ENCODE measurements around the gene BOK.
"Not testable (repeated sequence)": the region's sequence is repeated elsewhere in the genome, so short reads cannot be mapped to it uniquely, and the experiment has no call there.

Gene BOK

DNA sequence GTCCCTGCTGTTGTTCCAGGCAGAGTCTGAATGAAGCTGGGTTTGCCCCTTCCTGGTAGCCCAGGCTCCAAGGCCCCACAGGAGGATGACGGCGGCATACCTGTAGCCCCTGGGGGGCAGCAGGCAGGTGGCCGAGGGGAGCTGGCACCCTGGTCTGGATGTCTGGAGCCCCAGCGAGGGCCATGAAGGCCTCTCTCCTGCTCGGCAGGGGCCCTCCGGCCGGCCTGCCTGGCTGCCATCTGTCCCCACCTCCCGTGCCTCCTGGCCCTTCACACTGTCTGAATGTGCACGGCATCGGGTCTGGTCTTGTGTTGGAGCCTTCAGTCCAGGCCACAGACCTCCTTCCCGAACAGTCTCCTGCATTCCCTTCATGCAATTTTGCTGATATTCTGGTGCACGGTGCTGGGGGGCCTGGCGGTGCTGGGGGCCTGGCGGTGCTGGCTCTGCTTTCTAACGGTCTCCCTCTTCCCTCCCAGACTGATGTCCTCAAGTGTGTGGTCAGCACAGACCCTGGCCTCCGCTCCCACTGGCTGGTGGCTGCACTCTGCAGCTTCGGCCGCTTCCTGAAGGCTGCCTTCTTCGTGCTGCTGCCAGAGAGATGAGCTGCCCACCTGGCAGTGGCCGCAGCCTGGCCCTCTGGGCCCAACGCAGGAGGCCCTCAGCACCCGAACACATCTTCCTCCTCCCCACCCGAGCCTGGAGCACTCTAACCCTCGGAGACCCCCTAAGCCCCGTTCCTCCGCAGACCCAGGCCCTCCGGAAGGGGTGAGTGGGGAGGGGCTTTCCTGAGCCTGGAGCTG is 13.5 kb downstream of the BOK start:
- no peak for DNase-seq (ENCODE audit: low read depth in 3 of 3)

DNA sequence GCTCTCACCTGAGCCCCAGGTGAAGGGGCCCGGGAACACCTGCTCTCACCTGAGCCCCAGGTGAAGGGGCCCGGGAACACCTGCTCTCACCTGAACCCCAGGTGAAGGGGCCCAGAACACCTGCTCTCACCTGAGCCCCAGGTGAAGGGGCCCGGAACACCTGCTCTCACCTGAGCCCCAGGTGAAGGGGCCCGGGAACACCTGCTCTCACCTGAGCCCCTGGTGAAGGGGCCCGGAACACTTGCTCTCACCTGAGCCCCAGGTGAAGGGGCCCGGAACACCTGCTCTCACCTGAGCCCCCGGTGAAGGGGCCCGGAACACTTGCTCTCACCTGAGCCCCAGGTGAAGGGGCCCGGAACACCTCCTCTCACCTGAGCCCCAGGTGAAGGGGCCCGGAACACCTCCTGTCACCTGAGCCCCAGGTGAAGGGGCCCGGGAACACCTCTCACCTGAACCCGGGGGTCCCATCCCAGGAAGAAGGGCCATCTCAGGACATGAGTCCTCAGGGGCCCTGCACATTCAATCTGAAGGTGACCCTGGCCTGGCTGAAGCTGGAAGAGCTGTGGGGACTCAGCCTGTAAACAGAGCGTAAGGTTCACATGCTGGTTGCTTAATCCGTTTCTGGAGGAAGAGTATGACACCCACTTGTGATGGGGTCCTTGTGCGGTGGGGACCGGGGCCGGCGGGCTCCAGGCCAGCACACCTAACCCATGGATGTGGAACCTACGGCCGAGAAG is 14.5 kb downstream of the BOK start:
- not testable (repeated sequence) for DNase-seq (ENCODE audit: low read depth in 3 of 3)

DNA sequence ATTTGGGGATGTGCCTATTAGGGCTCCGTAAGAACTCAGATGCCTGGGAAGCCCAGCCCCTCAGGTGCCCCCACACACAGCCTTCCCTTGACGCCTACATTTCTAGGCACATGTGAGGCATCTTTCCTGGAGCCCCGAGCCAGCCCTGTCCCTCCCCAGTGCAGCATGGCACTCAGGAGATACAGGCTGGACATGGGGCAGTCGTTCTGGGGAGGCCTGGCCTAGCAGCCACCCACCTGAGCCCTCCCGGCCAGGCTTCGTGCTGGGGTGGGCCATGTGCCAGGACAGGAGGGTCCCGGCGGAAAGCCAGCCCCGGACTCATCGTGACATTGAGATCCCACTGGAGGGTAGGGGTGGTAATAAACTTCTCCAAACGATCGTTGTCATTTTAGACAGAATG is 15.2 kb downstream of the BOK start:
- DNase-seq (ENCODE audit: low read depth in 3 of 3) = no peak

DNA sequence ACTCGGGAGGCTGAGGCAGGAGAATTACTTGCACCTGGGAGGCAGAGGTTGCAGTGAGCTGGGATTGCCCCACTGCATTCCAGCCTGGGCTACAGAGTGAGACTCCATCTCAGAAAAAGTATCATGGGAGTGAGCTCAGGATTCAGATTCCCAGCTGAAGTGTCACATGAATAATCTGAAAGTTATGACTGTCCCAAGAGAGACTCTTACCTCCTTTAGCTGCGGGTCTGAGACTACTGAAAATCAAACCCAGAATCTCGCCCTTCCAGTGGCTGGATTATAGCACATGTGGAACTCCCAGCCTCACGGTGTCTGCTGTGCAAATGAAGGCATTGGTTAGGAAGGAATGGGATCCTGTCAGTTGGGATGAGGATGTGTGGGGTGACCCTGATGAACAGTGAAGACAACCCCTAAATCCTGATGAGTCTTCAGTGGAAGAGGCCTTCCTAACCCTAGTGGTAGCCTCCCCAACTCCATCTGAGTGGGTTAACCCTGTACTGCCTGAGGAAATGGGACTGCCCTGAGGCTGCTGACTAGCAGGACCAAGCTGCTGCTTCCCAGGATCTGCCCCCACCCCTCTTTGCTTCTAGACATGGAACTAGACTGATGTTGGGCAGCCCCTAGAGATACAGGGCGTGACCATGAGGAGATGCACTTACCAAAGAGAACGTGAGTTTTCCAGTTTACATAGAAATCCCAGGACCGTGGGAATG is 16.5 kb downstream of the BOK start:
- no peak for DNase-seq (ENCODE audit: low read depth in 3 of 3)

DNA sequence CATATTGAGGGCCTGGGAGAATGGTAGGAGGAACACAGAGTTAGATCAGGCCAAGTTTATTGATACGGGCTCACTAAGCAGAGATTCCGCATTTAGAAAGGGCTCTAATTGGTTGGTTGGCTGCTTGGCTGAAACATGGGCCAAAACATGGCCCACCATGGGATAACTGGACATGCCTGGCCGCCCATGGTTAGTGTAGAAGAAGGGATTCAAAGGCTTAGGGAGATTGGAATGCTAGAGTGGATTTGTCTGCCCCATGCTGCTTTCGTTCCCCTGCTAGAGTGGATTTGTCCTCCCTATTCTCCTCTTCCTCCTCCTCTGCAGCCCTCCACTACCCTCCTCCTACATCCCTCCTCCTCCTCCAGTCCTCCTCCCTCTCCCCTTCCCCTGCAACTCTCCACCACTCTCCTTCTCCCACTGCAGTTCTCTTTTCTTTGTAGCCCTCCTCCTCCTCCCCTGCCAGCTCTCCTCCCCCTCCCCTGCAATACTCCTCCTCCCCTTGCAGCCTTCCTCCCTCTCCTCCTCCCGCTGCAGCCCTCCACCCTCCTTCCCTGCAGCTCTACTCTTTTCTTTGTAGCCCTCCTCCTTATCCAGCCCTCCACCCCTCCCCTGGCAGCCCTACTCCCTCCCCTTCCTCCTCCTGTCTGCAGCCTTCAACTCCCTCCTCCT is 17.2 kb downstream of the BOK start:
- no peak for DNase-seq (ENCODE audit: low read depth in 3 of 3)

DNA sequence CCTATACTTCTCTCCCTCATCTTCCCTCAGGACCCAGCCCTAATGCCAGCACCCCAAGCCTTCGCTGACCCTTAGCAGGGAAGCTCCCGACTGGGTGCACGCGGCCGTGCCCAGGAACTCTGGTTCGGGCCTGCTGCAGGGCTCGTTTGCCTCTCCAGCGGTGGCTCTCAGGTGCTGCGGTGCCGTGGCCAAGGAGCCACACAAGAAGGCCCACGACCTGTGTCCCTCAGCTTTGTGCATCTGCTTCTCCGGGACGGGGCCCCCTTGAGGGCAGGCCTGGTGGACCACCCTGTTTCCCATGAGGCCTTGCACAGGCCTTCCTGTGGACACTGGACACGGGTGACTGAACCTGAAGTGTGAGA is 17.7 kb downstream of the BOK start:
- no peak for DNase-seq (ENCODE audit: low read depth in 3 of 3)

DNA sequence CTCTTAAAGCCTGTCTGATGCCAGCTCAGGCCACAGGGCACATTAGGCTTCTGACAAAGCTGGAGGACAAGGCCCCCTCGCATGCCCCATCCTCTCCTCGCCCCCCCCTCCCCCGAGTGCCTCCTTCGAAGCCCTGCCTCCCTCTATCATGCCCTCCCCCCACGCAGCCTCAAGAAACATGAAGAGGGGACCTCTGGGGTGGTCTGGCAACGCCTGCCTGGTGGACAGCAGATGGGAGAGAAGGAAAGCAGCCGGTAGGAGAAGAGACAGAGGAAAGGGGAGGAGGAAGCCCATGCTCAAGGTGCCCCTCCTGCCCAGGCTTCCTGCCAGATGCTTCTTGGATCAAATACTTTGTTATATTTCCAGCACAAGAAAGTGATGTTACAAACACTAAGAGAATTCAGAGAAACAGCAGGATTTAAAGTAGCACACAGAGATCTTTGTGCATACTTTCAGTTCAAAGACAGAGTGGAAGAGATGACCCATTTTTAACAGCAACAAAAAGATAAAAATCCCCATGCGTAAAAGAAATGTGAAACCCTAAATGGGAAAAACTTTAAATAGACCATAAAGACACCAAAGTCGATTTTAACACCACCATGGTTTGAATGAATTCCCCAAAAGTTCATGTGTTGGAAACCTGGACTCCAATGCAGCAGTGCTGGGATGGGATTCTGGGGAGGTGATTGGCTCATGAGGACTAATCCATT is 19.0 kb downstream of the BOK start:
- DNase-seq (ENCODE audit: low read depth in 3 of 3) = no peak

DNA sequence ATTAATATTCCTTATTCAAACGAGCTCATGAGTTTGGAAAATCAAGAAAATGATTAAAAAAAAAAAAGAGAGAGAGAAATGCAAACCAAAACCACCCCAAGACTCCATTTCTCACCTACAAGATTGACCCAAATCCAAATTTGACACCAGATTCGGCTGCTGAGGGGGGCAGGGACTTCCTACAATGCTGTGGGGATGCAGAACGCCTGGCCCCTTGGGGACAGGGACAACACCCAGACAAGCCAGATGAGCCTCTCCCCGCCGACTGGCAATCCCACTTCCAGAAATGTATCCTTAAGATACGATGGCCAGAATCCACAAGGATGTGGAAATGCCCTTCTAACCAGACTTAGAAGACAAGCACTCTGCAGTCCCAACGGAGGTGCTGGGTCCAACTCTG is 20.7 kb downstream of the BOK start:
- no peak for DNase-seq (ENCODE audit: low read depth in 3 of 3)

DNA sequence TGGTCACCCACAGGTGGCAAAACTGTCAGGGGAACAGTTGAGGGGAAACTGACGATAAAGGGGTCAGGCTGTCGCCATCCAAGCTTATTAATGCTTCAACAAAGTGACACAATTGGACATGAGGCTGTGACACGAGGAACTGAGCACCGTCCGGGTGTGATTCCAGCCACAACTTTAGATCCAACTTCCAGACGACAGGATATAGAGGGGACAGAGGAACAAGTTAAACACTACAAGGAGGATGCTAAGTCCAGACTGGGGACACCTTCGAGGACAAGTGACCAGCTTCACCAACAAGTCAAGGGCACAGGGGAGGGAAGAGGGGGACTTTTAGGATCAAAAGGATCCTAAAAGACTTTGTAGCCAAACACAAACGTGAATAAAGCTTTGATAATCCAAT is 23.8 kb downstream of the BOK start:
- no peak for DNase-seq (ENCODE audit: low read depth in 3 of 3)

DNA sequence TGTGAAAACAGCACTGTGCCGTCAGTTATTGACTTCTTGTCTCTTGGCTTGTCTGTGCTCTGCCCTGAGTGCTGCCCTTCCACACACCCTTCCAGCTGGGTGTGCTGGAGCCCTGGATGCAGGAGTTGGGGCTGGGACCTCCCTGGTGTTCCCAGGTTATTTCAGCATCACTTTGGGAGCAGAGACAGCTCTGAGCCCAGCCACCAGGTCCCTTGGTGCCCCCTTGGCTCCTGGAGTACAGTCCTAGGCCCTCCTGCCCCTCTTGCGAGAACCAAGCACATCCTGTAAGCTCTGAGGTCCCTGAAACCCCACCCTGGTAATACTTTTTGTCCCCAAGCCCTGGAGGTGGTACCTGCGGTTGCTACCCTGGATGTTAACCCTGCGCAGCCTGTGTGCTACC is 24.3 kb downstream of the BOK start:
- DNase-seq (ENCODE audit: low read depth in 3 of 3) = no peak

DNA sequence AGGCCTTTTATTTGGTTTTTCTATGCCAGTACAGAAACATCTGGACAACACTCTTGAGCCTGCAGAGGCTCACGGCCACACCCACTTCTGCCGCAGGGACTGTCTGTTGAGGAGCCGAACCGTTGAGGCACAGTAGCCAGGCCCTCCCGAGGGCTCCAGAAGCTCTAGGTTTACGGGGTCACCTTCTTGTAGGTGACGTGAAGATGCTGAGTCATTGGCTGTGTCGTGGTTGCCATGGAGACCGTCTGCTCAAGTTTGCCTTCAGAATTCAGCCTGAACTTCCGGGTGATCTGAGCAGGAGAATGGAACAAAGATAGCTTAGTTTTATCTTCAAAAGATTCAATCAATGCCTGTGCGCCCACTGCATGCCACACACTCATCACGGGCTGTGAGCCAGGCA is 25.9 kb downstream of the BOK start:
- no peak for DNase-seq (ENCODE audit: low read depth in 3 of 3)

DNA sequence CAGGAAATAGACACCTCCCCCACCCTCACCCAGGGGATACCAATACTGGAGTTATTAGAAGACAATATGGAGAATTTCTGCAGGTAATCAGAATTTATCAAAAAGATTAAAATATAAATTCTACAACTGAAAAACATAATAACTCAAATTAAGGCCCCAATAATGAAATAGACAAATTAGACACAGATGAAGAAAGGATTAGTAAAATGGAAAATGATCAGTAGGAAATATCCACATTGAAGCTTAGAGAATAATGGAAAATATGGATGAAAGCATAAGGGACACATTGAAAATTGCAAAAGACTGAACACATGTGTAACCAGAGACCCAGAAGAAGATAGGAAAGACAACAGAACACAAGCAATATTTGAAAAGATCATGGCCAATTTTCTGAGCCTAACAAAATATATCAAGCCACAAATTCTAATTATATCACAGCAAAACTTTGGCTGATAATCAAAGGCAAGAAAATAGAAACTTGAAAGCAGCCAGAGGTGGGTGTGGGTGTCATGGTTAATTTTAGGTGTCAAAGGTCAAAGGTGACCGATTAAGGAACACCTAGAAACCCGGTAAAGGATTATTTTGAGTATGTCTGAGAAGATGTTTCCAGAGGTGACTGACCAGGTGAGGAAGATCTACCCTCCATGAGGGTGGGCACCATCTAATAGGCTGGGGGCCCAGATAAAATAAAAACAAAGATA is 28.2 kb downstream of the BOK start:
- no peak for DNase-seq (ENCODE audit: low read depth in 3 of 3)

DNA sequence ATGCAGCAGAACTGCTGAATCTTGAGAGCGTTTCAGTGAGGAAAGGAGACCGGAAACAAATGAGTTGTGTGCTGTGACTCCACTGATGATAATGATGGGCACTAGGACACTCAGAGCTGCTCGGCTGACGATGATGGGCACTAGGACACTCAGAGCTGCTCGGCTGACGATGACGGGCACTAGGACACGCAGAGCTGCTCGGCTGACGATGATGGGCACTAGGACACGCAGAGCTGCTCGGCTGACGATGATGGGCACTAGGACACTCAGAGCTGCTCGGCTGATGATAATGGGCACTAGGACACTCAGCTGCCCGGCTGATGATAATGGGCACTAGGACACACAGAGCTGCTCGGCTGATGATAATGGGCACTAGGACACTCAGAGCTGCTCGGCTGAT is 31.3 kb downstream of the BOK start:
- not testable (repeated sequence) for DNase-seq (ENCODE audit: low read depth in 3 of 3)

DNA sequence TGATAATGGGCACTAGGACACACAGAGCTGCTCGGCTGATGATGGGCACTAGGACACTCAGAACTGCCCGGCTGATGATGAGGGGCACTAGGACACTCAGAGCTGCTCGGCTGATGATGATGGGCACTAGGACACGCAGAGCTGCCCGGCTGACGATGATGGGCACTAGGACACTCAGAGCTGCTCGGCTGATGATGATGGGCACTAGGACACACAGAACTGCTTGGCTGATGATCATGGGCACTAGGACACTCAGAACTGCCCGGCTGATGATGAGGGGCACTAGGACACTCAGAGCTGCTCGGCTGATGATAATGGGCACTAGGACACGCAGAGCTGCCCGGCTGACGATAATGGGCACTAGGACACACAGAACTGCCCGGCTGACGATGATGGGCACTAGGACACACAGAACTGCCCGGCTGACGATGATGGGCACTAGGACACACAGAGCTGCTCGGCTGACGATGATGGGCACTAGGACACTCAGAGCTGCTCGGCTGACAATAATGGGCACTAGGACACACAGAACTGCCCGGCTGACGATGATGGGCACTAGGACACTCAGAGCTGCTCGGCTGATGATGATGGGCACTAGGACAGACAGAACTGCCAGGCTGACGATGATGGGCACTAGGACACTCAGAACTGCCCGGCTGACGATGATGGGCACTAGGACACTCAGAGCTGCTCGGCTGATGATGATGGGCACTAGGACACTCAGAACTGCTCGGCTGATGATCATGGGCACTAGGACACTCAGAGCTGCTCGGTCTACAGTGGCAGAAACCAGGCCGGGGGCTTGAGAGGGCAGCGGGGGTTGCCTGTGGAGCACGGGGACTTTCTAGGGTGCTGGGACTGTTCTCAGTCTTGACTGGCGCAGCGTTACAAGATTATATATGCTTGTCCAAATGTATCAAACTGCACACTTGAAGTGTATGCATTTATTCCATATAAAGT is 32.2 kb downstream of the BOK start:
- not testable (repeated sequence) for DNase-seq (ENCODE audit: low read depth in 3 of 3)

DNA sequence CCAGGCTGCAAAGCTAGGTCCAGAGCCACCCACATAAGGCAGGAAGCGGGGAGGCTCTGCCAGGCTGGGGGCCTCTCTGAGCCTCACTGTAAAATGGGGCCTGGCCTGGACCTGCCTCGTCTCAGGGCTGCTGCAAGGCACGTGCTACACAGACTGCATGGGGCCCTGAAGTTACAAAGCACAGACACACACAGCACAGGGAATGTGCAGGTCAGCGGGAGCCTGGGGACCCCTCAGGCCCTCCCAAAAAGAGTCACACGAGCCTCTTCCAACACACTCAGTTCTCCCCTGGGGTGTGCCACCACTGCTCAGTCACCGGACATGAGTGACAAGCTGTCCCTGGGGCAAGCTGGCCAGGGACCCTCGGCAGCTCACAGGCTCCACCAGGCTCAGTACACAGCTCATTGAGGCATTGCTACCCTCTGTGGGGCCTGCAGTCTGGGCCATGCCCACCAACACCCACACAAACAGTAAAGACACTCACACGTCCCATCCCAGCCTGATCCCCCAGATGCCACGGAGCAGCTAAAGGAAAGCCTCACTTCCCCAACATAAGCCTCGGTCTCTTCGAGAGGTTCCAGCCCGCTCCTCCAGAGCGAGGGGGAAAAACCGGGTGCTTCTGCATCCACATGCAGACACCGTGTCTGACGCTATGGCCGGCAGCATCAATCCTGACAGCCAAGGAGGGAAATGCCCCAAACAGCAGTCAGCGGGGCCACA is 33.7 kb downstream of the BOK start:
- no peak for DNase-seq (ENCODE audit: low read depth in 3 of 3)

DNA sequence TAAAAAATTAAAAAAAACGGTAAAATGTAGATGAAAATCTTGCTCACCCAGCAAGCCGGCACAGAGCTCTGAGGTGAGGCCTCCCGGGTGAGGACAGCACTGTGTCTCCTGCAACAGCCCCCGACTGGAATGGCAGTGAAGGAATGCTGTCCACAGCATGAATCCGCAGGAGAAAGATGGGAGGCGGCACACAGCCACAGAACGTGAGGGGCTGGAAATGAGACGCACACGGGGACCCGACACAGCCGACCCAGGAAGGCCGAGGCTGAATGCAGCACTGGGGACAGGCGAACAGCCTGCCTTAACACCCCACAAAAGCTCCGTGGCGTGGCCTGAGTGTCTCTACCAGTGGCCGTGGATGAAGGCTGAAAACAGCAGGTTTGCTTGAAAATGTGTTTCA is 34.7 kb downstream of the BOK start:
- DNase-seq (ENCODE audit: low read depth in 3 of 3) = no peak

DNA sequence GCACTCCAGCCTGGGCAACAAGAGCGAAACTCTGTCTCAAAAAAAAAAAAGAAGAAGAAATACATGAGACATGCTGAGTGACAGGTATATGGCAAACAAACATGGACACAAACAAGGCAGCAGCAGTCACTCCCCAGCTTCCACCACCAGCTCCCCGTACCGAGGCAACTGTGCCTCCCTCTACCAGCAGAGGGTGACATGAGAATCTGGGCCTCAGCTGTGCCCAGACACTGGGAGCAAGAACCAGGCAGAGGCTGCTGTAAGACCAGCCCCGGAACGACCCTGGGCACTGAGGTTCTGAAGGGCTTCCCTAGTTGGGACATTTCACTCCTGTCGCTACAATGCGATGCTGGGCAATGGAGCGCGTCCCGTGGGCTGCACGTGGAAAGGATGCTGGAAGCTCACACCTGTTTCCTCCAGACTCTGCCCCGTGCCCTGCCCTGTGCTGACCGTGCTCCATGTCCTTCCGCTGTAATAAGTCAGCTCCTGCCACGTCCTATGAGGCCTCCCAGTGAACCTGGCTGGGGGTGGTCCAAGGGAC is 37.1 kb downstream of the BOK start:
- DNase-seq (ENCODE audit: low read depth in 3 of 3) = no peak

DNA sequence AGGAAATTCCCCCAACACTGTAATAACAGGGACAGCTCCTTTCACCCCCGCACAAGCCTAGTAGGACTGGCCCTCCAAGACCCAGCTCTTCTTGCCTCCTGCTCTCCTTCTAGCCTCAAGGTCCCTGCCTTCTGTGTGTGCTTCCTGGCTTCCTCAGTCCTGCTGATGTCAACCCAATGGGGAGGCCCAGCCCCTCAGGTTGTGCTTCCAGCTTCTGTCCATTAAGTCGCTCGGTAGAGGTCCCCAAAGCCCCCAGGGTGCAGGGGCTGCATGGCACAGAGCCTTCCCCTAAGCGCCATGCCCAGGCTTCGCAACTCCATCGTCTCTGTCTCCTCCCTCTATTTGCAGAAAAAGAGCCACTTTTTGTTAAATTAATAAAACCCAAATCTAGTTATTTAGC is 39.0 kb downstream of the BOK start:
- DNase-seq (ENCODE audit: low read depth in 3 of 3) = no peak

DNA sequence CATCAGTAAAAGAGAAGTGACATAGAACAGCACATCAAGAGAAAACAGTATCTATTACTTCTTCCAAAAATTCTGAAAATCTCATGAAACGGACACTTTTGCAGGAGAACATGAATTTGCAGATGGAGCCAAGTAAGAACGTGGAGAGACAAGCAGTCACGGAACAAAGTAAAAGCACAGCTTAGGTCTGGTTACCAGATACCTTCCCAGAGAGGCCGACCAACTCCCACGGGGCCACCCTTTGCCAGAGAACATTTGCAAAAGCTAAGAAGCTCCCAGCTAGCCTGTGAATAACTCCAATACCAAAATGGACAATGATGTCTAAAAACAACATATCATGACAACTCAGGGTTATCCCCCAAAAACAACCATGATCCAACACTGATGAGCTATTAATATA is 39.5 kb downstream of the BOK start:
- no peak for DNase-seq (ENCODE audit: low read depth in 3 of 3)

Measured in stimulated activated CD4-positive, alpha-beta T cell treated with anti-CD3 and anti-CD28 coated beads, TNF-alpha, amount 100 ng/mL, for 48 hours (primary cell).